Osteoblast (primary cell): ENCODE results near the gene AMOTL1. TPM values are rescaled to one million over a fixed set of nuclear protein-coding genes. Genes with fewer than 3 reads are reported as not detected.

Source experiments
- DNase-seq: peaks from one replicate; pipeline ENCODE4 v3.0.0; 2011; ENCODE audit warnings: low spot score, mixed read lengths; ENCODE audit not compliant: insufficient read length; ENCODE audit errors: missing footprints
- H2AFZ ChIP-seq: 2 replicates; pipeline ENCODE4 v1.6.0; 2011; ENCODE audit warnings: mild to moderate bottlenecking, low read length
- H3K27ac ChIP-seq: 2 replicates; pipeline ENCODE4 v1.5.1; 2011; ENCODE audit warnings: mild to moderate bottlenecking, low read depth, low read length, moderate library complexity
- H3K27me3 ChIP-seq: 2 replicates; pipeline ENCODE4 v1.6.0; 2012; ENCODE audit warnings: mild to moderate bottlenecking, control low read depth, inconsistent platforms, low read length, moderate library complexity; ENCODE audit not compliant: insufficient read depth
- H3K36me3 ChIP-seq: 2 replicates; pipeline ENCODE4 v1.5.1; 2011; ENCODE audit warnings: mild to moderate bottlenecking, low read length, control low read depth, moderate library complexity; ENCODE audit not compliant: insufficient read depth
- H3K4me1 ChIP-seq: 2 replicates; pipeline ENCODE4 v1.5.1; 2011; ENCODE audit warnings: mild to moderate bottlenecking, low read length, control low read depth, moderate library complexity; ENCODE audit not compliant: insufficient read depth
- H3K4me2 ChIP-seq: 2 replicates; pipeline ENCODE4 v1.6.0; 2011; ENCODE audit warnings: mild to moderate bottlenecking, low read length; ENCODE audit not compliant: insufficient read depth
- H3K4me3 ChIP-seq: fragments of 200-600 bp; sonication (generic); 3 replicates; pipeline ENCODE4 v1.5.1; 2012; ENCODE audit warnings: mild to moderate bottlenecking, low read length, inconsistent platforms; ENCODE audit not compliant: insufficient read depth
- H3K79me2 ChIP-seq: 2 replicates; pipeline ENCODE4 v1.6.0; 2012; ENCODE audit warnings: mild to moderate bottlenecking, low read length, control low read depth, inconsistent platforms; ENCODE audit not compliant: insufficient read depth
- H3K9me3 ChIP-seq: 2 replicates; pipeline ENCODE4 v1.5.1; 2011; ENCODE audit warnings: low read depth, low read length, control low read depth
- H4K20me1 ChIP-seq: 2 replicates; pipeline ENCODE4 v1.6.0; 2012; ENCODE audit warnings: mild to moderate bottlenecking, low read length, control low read depth; ENCODE audit not compliant: insufficient read depth
- CTCF ChIP-seq: IDR thresholded peaks from 2 replicates; pipeline ENCODE4 v1.5.1; 2011; ENCODE audit warnings: mild to moderate bottlenecking, low read depth, low read length, moderate library complexity; ENCODE audit errors: extremely low read depth
- total RNA-seq: library from RNA; depleted of rRNA; stranded (reverse); fragments of >200 nt; gene quantifications from 2 replicates; pipeline ENCODE4 v1.2.3, GENCODE V29; 2012

Gene AMOTL1
- 53.6 and 54.2 TPM in 2 replicates for total RNA-seq

- Histone ChIP-seq H3K4me1 (peaks cover 17% of the 10 kb centered on the region), H3K27ac (peak within 1 kb of the TSS; percentile 74), H3K79me2 (peaks cover 42% of the 10 kb centered on the region), H3K36me3 (no peaks in the 10 kb centered on the region), H3K27me3 (no peaks in the 10 kb centered on the region), H3K4me3 (peak within 1 kb of the TSS; percentile 91), H3K4me2 (peak within 1 kb of the TSS; percentile 93), H3K9me3 (no peaks in the 10 kb centered on the region), H4K20me1 (peaks cover 15% of the 10 kb centered on the region), H2AFZ (peak within 1 kb of the TSS; percentile 78)
- TF ChIP-seq CTCF: no peak
- DNase-seq: peak; percentile 95
Measured at GRCh38 chr11:94767701-94768601, at the start of gene AMOTL1. Gene AMOTL1, plus strand, starts transcription at chr11:94768356. Its CDS starts 156 bp downstream, at chr11:94768512.

- Histone ChIP-seq H4K20me1 (no peaks in the 10 kb centered on the region), H3K9me3 (no peaks in the 10 kb centered on the region), H3K4me3 (no peak overlapping the region), H2AFZ (no peak overlapping the region), H3K27ac (no peak overlapping the region), H3K36me3 (no peaks in the 10 kb centered on the region), H3K79me2 (no peaks in the 10 kb centered on the region), H3K4me1 (no peaks in the 10 kb centered on the region), H3K27me3 (peaks cover 46% of the 10 kb centered on the region), H3K4me2 (no peak overlapping the region)
- no peak for TF ChIP-seq CTCF
- DNase-seq: no peak
Measured at GRCh38 chr11:94719876-94720275, 48.3 kb upstream of the AMOTL1 start.

- no peak overlapping the region for H3K4me2 ChIP-seq
- H3K27ac ChIP-seq: no peak overlapping the region
- H3K79me2 ChIP-seq: no peaks in the 10 kb centered on the region
- no peak overlapping the region for H3K4me3 ChIP-seq
- no peaks in the 10 kb centered on the region for H3K36me3 ChIP-seq
- H3K9me3 ChIP-seq: no peaks in the 10 kb centered on the region
- no peak for DNase-seq
- H3K27me3 ChIP-seq: peaks cover 30% of the 10 kb centered on the region
- no peak for TF ChIP-seq CTCF
- no peaks in the 10 kb centered on the region for H3K4me1 ChIP-seq
- H4K20me1 ChIP-seq: no peaks in the 10 kb centered on the region
- H2AFZ ChIP-seq: no peak overlapping the region
Measured at GRCh38 chr11:94721565-94722292, 46.4 kb upstream of the AMOTL1 start.

GRCh38 chr11:94722735-94723134 lies 45.4 kb upstream of the AMOTL1 start:
- no peak overlapping the region for H3K27ac ChIP-seq
- no peaks in the 10 kb centered on the region for H3K9me3 ChIP-seq
- no peaks in the 10 kb centered on the region for H3K79me2 ChIP-seq
- TF ChIP-seq CTCF: no peak
- H3K4me2 ChIP-seq: no peak overlapping the region
- H4K20me1 ChIP-seq: no peaks in the 10 kb centered on the region
- H2AFZ ChIP-seq: no peak overlapping the region
- no peaks in the 10 kb centered on the region for H3K4me1 ChIP-seq
- DNase-seq: no peak
- H3K36me3 ChIP-seq: no peaks in the 10 kb centered on the region
- peaks cover 28% of the 10 kb centered on the region for H3K27me3 ChIP-seq
- H3K4me3 ChIP-seq: no peak overlapping the region
